WTC11 (cell line): ENCODE measurements around the gene HMGCS2. TPM values are rescaled to one million over a fixed set of nuclear protein-coding genes. Genes with fewer than 3 reads are reported as not detected.

Experiments
- ATAC-seq: fragments of 200-7000 bp; cut with Tn5 transposase; 2 replicates; pipeline ENCODE4 v1.10.0; 2021; ENCODE audit warnings: mild to moderate bottlenecking, moderate library complexity
- CTCF ChIA-PET: fragments of 300-600 bp; sonication (Branson Sonifier 250); formaldehyde crosslinking; loops from one replicate; lab custom pipeline; 2021; ENCODE audit warnings: antibody characterized with exemption; lab: Charles Lee
- POLR2A ChIA-PET: fragments of 350-600 bp; sonication (Branson Sonifier 250); formaldehyde crosslinking; loops from one replicate; lab custom pipeline; 2021; ENCODE audit warnings: antibody characterized with exemption; lab: Charles Lee
- DNase-seq: peaks from one replicate; pipeline ENCODE4 v3.0.0; 2021; ENCODE audit warnings: low spot score
- H3K27ac Mint-ChIP-seq: 2 replicates; pipeline ENCODE4 v1.8.0; 2021; ENCODE audit warnings: mixed read lengths
- H3K27me3 Mint-ChIP-seq: 2 replicates; pipeline ENCODE4 v1.8.0; 2021; ENCODE audit warnings: low read depth, mild to moderate bottlenecking, moderate library complexity, mixed read lengths
- H3K36me3 Mint-ChIP-seq: 2 replicates; pipeline ENCODE4 v1.8.0; 2021; ENCODE audit warnings: mixed read lengths
- H3K4me1 Mint-ChIP-seq: 2 replicates; pipeline ENCODE4 v1.8.0; 2022; ENCODE audit warnings: mixed read lengths
- H3K4me3 Mint-ChIP-seq: 2 replicates; pipeline ENCODE4 v1.8.0; 2021; ENCODE audit warnings: mild to moderate bottlenecking, moderate library complexity, mixed read lengths
- H3K9me3 Mint-ChIP-seq: 2 replicates; pipeline ENCODE4 v1.8.0; 2021; ENCODE audit warnings: mixed read lengths
- CDX4 ChIP-seq: fragments of 250-450 bp; sonication (Bioruptor Pico); IDR thresholded peaks from 2 replicates; pipeline ENCODE4 v1.9.0; 2021; ENCODE audit warnings: moderate library complexity, mild to moderate bottlenecking, inconsistent platforms, borderline replicate concordance
- CTCF ChIP-seq: fragments of 200-600 bp; IDR thresholded peaks from 2 replicates; pipeline ENCODE4 v1.8.0; 2022; ENCODE audit warnings: antibody characterized with exemption
- EMX1 ChIP-seq: fragments of 250-450 bp; sonication (Bioruptor Pico); IDR thresholded peaks from 2 replicates; pipeline ENCODE4 v1.8.0; 2021; ENCODE audit warnings: mild to moderate bottlenecking
- ESRRA ChIP-seq: sonication (generic); formaldehyde crosslinking; IDR thresholded peaks from 2 replicates; pipeline ENCODE4 v1.8.1; 2022; ENCODE audit warnings: mild to moderate bottlenecking, missing genetic modification reagents, borderline replicate concordance
- FOXJ3 ChIP-seq: sonication (generic); formaldehyde crosslinking; IDR thresholded peaks from 2 replicates; pipeline ENCODE4 v1.9.0; 2021; ENCODE audit warnings: missing genetic modification reagents, mild to moderate bottlenecking, borderline replicate concordance
- IRF2 ChIP-seq: sonication (generic); formaldehyde crosslinking; IDR thresholded peaks from 2 replicates; pipeline ENCODE4 v1.8.0; 2022; ENCODE audit warnings: low read depth, missing genetic modification reagents, borderline replicate concordance
- JAZF1 ChIP-seq: fragments of 250-450 bp; sonication (Bioruptor Pico); IDR thresholded peaks from 2 replicates; pipeline ENCODE4 v1.9.0; 2021; ENCODE audit warnings: moderate library complexity, mild to moderate bottlenecking, inconsistent platforms
- MLX ChIP-seq: sonication (generic); formaldehyde crosslinking; IDR thresholded peaks from 2 replicates; pipeline ENCODE4 v1.8.1; 2023; ENCODE audit warnings: mild to moderate bottlenecking, missing genetic modification reagents, moderate library complexity
- NFE2L1 ChIP-seq: sonication (generic); formaldehyde crosslinking; IDR thresholded peaks from 2 replicates; pipeline ENCODE4 v1.8.1; 2023; ENCODE audit warnings: missing genetic modification reagents
- NFYB ChIP-seq: sonication (generic); formaldehyde crosslinking; conservative IDR thresholded peaks from 2 replicates; pipeline ENCODE4 v1.8.0; 2022; ENCODE audit warnings: low read depth, missing genetic modification reagents
- PRRX2 ChIP-seq: fragments of 250-450 bp; sonication (Bioruptor Pico); IDR thresholded peaks from 2 replicates; pipeline ENCODE4 v1.8.0; 2021; ENCODE audit warnings: mild to moderate bottlenecking
- total RNA-seq: library from RNA; stranded (reverse); gene quantifications from 3 replicates; pipeline ENCODE4 v1.2.3, GENCODE V29; 2021
- TF ChIP-seq, protein P1 (sequence below): sonication (generic); formaldehyde crosslinking; IDR thresholded peaks from 2 replicates; pipeline ENCODE4 v1.8.1; 2023; ENCODE audit warnings: mild to moderate bottlenecking, moderate library complexity, missing genetic modification reagents
- TF ChIP-seq, protein P2 (sequence below): sonication (generic); formaldehyde crosslinking; conservative IDR thresholded peaks from 2 replicates; pipeline ENCODE4 v1.8.1; 2023; ENCODE audit warnings: mild to moderate bottlenecking, low read depth, missing genetic modification reagents, moderate library complexity
- TF ChIP-seq, protein P3 (sequence below): fragments of 250-450 bp; sonication (Bioruptor Pico); IDR thresholded peaks from 2 replicates; pipeline ENCODE4 v1.9.0; 2021; ENCODE audit warnings: mild to moderate bottlenecking, borderline replicate concordance
- TF ChIP-seq, protein P4 (sequence below): fragments of 250-450 bp; sonication (Bioruptor Pico); IDR thresholded peaks from 2 replicates; pipeline ENCODE4 v1.9.0; 2021; ENCODE audit warnings: mild to moderate bottlenecking

Gene HMGCS2
- total RNA-seq, 1 experiment from 2014 or later: 0.24 TPM

- TF ChIP-seq, protein P1, sequence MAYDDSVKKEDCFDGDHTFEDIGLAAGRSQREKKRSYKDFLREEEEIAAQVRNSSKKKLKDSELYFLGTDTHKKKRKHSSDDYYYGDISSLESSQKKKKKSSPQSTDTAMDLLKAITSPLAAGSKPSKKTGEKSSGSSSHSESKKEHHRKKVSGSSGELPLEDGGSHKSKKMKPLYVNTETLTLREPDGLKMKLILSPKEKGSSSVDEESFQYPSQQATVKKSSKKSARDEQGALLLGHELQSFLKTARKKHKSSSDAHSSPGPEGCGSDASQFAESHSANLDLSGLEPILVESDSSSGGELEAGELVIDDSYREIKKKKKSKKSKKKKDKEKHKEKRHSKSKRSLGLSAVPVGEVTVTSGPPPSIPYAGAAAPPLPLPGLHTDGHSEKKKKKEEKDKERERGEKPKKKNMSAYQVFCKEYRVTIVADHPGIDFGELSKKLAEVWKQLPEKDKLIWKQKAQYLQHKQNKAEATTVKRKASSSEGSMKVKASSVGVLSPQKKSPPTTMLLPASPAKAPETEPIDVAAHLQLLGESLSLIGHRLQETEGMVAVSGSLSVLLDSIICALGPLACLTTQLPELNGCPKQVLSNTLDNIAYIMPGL (CRISPR knock-in tag): no peak
- TF ChIP-seq FOXJ3 (CRISPR knock-in tag) (no peak), IRF2 (CRISPR knock-in tag) (no peak), NFYB (CRISPR knock-in tag) (no peak)
These were observed 36.8 kb downstream of the HMGCS2 start (continued) for GRCh38 chr1:119731741-119732430.

DNA sequence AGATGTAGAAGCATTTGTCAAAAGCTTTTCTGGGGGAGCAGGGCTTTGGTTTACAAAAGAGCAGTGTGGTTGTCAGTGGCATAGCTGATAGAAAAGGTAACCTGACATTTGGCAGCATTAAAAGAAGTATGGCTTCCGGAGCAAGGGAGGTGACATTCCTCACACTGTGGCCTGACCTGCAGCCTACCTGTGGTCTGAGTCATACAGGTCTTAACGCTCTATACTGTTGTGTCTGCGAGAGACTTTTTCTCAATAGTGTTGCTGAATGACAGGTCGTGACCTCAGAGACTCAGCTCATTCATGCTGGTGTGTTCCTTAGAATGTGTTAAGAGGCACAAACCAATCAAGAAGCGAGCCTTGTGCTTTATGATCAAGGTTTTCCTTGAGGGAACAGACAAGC is 37.6 kb downstream of the HMGCS2 start:
- TF ChIP-seq, protein P2, sequence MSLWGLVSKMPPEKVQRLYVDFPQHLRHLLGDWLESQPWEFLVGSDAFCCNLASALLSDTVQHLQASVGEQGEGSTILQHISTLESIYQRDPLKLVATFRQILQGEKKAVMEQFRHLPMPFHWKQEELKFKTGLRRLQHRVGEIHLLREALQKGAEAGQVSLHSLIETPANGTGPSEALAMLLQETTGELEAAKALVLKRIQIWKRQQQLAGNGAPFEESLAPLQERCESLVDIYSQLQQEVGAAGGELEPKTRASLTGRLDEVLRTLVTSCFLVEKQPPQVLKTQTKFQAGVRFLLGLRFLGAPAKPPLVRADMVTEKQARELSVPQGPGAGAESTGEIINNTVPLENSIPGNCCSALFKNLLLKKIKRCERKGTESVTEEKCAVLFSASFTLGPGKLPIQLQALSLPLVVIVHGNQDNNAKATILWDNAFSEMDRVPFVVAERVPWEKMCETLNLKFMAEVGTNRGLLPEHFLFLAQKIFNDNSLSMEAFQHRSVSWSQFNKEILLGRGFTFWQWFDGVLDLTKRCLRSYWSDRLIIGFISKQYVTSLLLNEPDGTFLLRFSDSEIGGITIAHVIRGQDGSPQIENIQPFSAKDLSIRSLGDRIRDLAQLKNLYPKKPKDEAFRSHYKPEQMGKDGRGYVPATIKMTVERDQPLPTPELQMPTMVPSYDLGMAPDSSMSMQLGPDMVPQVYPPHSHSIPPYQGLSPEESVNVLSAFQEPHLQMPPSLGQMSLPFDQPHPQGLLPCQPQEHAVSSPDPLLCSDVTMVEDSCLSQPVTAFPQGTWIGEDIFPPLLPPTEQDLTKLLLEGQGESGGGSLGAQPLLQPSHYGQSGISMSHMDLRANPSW (CRISPR knock-in tag): no peak
- no peak for TF ChIP-seq NFE2L1 (CRISPR knock-in tag)
- TF ChIP-seq EMX1: no peak
- no peak for TF ChIP-seq JAZF1 (CRISPR knock-in tag)
- TF ChIP-seq, all 79 proteins: peak for 0
- no peak for ATAC-seq
- POLR2A ChIA-PET: interaction anchor here (1.2 kb wide), 1 partner anchor 14 kb away, joined by 4 read pairs; no protein-coding TSS in a partner anchor
- DNase-seq: no peak
- Mint-ChIP-seq H3K36me3 (peaks cover 93% of the 10 kb centered on the region), H3K9me3 (no peaks in the 10 kb centered on the region), H3K27ac (no peak overlapping the region), H3K27me3 (no peaks in the 10 kb centered on the region), H3K4me3 (no peak overlapping the region), H3K4me1 (peaks cover 16% of the 10 kb centered on the region)
- CTCF ChIA-PET: interaction anchor here (1.1 kb wide), 1 partner anchor 12 kb away, joined by 3 read pairs; no protein-coding TSS in a partner anchor

DNA sequence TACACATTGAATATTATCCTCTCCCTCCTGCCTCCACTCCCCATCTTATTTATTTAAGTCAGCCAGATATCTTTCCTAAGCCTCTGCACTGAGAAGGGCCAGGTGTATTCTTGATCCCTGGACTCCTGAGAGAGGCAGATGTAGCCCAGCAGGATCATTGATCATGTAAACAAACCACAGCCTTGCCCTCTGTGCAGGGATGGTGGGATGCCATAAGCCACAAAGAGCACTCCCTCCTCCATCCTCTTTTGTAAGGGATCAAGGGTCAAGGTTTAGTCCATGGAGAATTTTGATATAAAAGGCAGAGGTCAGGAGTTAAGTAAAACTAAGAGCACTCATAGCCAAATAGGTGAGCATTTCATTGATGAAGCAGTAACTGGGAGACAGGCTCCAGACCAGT is 39.7 kb downstream of the HMGCS2 start:
- ChIA-PET POLR2A (no interaction called here), CTCF (interaction anchor here (1.4 kb wide), 1 partner anchor 117 kb away, joined by 4 read pairs; no protein-coding TSS in a partner anchor)
- Mint-ChIP-seq H3K4me1 (peaks cover 16% of the 10 kb centered on the region), H3K27ac (no peak overlapping the region), H3K9me3 (no peaks in the 10 kb centered on the region), H3K27me3 (no peaks in the 10 kb centered on the region), H3K36me3 (peaks cover 93% of the 10 kb centered on the region), H3K4me3 (no peak overlapping the region)
- ATAC-seq (no peak), DNase-seq (no peak)
- TF ChIP-seq CTCF (no peak), ESRRA (CRISPR knock-in tag) (no peak), PRRX2 (CRISPR knock-in tag) (no peak), CDX4 (CRISPR knock-in tag) (no peak), MLX (no peak), FOXJ3 (CRISPR knock-in tag) (no peak)
- TF ChIP-seq, protein P3, sequence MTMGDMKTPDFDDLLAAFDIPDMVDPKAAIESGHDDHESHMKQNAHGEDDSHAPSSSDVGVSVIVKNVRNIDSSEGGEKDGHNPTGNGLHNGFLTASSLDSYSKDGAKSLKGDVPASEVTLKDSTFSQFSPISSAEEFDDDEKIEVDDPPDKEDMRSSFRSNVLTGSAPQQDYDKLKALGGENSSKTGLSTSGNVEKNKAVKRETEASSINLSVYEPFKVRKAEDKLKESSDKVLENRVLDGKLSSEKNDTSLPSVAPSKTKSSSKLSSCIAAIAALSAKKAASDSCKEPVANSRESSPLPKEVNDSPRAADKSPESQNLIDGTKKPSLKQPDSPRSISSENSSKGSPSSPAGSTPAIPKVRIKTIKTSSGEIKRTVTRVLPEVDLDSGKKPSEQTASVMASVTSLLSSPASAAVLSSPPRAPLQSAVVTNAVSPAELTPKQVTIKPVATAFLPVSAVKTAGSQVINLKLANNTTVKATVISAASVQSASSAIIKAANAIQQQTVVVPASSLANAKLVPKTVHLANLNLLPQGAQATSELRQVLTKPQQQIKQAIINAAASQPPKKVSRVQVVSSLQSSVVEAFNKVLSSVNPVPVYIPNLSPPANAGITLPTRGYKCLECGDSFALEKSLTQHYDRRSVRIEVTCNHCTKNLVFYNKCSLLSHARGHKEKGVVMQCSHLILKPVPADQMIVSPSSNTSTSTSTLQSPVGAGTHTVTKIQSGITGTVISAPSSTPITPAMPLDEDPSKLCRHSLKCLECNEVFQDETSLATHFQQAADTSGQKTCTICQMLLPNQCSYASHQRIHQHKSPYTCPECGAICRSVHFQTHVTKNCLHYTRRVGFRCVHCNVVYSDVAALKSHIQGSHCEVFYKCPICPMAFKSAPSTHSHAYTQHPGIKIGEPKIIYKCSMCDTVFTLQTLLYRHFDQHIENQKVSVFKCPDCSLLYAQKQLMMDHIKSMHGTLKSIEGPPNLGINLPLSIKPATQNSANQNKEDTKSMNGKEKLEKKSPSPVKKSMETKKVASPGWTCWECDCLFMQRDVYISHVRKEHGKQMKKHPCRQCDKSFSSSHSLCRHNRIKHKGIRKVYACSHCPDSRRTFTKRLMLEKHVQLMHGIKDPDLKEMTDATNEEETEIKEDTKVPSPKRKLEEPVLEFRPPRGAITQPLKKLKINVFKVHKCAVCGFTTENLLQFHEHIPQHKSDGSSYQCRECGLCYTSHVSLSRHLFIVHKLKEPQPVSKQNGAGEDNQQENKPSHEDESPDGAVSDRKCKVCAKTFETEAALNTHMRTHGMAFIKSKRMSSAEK: no peak
- TF ChIP-seq, protein P4, sequence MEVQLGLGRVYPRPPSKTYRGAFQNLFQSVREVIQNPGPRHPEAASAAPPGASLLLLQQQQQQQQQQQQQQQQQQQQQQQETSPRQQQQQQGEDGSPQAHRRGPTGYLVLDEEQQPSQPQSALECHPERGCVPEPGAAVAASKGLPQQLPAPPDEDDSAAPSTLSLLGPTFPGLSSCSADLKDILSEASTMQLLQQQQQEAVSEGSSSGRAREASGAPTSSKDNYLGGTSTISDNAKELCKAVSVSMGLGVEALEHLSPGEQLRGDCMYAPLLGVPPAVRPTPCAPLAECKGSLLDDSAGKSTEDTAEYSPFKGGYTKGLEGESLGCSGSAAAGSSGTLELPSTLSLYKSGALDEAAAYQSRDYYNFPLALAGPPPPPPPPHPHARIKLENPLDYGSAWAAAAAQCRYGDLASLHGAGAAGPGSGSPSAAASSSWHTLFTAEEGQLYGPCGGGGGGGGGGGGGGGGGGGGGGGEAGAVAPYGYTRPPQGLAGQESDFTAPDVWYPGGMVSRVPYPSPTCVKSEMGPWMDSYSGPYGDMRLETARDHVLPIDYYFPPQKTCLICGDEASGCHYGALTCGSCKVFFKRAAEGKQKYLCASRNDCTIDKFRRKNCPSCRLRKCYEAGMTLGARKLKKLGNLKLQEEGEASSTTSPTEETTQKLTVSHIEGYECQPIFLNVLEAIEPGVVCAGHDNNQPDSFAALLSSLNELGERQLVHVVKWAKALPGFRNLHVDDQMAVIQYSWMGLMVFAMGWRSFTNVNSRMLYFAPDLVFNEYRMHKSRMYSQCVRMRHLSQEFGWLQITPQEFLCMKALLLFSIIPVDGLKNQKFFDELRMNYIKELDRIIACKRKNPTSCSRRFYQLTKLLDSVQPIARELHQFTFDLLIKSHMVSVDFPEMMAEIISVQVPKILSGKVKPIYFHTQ (CRISPR knock-in tag): no peak
